HG03097 (cell line): ENCODE data around the gene TRIM17.

Experiments
- ATAC-seq: cut with Tn5 transposase; IDR thresholded peaks from one replicate; pipeline ENCODE4 v1.9.1; 2021; ENCODE audit not compliant: unreplicated experiment, low FRiP score

Gene TRIM17

DNA sequence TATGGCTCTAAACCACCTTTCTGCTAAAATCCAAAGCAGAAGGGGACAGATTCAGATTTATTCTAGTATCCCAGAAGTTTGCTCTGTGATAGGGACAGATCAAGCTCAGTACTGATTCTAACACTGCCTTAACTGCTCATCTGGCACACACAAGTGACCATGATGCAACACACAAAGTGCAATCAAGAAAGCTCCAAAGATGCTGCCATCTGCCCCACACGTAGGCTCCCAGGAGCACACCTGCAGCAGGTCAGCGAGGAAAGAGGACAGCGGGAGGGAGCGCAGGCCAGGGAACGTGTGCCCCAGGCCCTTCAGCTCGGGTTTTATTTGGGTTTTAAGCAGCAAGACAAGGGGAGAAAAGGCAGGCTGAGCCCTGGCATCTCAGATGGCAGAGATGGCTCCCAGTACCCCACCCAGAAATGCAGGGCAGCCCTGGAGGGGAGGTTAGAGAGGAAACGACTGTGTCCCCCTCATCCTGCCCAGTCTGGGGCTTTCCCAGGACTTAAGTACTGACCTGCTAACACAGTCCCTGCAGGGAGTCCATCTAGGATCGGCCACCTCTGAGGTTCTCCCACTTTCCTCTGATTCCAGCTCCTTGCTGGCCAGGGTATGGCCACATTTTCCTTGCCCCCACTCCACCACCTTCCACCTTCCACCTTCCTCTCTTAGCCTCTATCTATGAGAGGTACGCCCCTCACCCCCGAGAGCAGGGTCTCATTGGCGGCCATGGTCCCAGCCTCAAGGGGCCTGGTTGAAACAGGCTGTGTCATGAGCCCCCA lies 11.3 kb downstream of the TRIM17 start:
- no peak for ATAC-seq

DNA sequence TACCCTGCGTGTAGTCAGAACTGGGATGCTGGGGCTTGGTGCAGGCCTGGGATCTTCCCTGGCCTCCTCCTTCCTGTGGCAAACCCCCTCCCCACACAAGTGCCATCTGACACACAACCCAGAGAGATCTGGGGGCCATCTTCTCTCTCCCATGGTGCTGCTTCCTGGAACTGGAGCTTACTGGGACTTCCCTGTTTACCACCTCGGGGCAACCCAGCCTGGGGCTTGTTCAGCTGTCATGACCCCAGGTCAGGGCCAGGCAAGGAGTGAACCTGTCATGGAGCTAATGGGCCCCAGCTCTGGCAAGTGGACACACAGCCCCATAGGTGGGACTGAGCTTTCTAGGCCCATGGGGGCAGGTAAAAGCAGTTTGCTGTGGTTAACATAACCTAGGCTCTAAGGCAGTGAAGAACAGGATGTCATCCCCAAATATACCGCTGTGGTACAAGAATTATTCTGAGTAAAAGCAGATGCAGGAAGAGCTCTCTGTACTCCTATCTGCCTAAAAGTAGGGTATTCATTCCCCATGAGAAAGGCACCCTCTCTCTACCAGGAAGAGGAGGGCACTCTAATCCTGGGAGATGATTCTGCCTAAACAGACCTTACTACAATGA lies 12.4 kb downstream of the TRIM17 start:
- ATAC-seq = no peak

DNA sequence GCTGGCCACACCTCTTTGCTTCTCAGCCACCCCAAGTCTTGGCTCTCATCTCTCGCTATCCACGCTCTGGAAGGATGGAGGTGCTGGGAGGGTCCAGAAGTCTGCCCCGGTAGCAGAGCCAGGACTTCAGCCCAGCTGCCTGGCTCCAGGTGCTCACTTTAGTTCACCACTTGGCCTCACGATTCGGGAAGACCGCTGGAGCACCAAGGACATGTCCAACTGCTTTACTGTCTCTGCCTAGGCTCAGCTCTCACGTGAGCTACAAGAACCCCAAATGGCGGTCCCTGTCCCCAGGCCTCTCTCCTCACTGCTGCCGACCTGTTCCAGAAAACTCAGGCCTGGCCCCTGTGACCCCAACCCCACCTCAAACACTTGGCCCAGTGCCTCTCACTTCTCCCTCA lies 13.4 kb downstream of the TRIM17 start:
- no peak for ATAC-seq

DNA sequence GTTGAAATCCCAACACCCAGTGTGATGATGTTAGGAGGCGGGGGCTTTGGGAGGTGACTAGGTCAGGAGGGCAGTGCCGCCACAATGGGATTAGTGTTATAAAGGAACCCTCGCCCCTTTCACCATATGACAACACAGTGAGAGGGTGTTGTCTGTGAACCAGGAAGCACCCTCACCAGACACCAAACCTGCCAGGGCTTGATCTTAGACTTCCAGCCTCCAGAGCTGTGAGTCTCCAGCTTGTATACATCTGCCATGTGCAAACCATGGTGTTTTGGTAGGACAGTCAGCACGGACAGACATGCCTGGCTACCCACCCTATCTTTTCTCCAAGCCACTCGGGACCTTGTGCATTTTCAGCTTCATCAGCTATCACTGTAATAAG lies 14.0 kb downstream of the TRIM17 start:
- ATAC-seq = no peak

DNA sequence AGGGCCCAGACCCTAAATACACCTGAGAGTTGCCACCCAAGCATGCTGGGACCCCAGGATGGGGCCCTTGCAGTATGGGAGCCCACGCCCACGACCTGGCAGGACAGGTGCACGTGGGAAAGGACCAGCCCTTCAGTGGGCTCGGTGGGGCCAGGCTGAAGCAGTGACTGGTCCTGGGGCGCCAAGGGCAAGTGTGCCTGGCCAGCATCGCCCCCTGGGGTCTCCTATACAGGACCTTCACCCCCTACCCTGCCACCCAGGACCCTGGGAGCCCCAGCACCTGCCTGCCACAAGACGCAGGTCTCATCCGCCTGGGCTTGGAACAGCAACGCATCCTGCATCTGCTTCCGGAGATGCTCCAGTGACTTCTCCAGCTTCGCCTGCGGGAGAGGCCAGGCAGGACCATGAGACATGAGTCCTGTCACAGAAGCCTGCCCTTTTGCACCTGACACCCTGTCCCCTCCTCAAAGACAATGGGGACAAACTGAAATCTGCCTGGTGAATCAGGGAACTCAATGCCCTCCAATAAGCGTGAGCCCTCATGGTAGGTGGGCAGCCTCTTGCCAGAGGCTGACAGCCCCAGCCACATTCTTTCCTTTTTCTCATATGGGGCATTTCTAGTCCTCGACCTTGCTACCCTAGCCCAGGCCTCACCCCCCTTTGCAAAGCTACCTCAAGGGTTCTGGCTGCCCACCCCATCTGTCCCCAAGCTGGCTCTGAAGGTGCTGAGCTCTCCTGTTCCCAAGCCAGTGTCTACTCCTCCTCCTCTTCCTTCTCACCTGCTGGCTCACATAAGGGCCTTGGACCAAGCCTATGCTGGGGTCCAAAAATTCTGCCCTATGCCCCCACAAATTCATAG lies 14.7 kb downstream of the TRIM17 start:
- no peak for ATAC-seq

DNA sequence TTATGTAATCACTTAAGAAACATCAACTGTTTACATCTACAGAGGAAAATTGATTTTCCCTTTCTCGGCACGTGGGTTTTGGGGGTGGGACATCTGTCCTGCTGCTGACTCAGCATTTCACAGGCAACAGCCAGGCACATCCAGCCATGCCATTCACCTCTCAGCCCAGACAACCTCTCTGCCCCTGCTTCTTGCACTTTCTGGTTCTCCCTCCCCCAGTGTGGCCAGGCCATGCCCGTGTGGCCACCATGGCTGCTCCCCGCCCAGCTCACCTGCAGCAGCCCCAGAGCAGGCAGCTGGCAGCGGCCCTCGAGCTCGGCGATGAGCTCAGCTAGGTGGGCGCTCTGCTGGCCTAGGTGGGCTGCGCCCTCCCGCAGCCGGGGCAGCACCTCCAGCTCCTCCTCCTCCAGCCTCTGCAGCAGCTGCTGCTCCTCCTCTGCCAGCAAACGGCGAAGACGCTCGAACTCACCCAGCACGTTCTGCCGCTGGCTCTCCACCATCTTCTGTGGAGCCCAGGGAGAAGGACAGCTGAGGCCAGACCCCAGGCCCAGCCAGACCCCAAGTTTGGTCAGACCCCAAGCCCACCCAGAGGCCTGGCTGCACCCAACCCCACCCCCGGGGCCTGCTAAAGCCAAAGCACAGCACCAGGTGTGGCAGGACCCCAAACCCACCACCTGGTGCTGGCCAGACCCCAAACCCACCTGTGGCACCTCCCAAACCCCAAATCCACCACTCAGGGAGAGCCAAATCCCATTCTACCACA lies 15.8 kb downstream of the TRIM17 start:
- no peak for ATAC-seq

DNA sequence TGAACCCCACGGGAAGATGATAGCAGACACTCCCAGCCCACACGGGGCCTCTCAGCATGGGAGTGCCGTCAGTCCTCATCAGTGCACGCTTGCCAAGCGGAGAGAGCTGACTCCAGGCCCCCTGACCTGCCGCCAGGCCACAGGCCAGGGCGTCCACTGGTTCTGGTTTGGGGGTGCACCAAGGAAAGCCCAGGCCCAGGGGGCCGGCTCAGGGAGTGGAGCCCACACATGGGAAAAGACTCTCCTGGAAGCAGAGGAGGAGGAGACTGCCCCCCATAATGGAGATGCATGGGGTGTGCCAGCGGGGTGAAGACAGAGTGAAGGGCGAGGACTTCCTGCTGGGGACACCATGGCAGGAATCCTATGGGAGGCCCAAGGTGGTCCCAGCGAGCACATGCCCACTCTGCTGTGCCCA lies 16.4 kb downstream of the TRIM17 start:
- no peak for ATAC-seq

DNA sequence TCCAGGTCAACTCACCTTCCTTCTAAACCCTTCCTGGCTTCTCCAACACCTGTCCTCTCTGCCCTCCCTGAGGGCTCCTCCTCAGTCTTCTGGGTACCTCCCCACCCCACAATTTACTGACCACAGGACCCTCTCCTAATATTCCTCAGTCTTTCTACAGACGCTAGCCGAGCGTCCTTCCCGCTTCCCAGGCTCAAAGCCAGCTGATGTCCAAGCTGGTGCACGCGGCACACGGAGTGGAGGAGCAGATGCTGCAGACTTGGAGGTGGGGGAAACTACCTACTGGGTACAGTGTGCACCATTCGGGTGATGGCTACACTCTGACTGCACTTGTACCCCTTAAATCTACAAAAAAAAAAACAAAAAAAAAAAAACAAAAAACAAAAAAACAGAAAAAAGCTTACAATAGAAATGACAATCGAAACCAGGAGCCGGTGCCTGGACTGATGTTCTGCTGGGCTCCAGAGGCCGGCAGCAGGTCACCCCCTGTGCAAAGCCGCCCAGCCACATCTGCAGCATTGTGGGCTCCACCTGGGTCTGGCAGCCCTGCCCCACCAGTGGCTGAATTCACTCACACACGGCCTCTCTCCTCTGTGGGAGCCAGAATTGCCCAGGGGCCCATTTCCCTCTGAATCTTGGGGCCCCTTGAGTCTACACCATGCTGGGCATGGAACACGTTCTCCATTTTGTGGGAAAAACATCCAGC lies 17.0 kb downstream of the TRIM17 start:
- no peak for ATAC-seq

DNA sequence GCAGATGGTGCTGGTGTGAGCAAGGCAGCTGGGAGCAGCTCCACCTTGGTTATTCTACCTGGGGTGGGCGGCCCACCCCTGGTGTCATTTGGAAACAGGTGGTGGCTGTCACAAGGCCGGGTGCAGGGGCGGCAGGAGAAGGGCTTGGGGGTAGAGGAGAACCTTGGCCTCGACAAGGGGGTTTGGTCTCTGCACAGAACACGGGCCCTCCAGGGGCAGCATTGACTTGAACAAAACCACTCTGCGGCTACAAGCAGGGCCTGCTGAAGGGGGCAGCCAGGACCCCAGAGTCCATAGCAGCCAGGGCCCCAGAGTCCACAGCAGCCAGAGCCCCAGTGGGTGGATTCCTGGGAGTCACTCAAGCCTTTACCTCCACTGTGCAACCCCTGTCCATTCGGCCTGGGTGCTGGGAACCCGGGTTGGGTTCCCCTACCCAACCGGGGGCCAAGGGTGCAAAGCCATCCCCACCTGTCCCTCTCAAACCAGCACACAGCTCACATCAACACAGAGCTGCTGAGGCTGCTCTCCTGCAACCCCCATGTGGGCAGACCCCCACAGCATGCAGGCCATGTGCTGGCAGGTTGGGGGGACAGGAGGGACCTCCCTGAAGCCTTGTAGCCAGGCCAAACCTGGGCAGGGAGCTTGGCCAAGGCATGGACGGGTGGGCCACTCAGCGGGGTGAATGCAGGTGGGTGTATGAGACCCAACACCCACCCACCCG lies 17.8 kb downstream of the TRIM17 start:
- ATAC-seq = no peak

DNA sequence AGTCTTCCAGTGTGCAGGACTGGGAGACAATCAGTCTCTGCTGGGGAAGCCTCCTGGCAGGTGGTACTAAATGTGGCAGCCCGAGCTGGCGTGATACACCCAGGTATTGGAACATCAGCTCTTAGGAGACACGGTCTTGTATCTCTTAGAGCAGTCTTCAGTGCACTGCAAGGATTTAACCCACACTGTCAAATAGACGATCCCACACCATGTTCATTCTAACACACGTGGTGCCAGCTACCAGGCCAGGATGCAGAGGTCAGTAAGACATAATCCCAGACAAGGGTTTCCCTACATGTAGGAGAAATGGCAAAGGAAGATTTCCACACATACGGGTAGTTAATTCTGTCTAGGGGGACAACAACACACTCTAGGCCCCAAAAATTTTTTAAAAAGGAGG lies 18.7 kb downstream of the TRIM17 start:
- ATAC-seq = no peak

DNA sequence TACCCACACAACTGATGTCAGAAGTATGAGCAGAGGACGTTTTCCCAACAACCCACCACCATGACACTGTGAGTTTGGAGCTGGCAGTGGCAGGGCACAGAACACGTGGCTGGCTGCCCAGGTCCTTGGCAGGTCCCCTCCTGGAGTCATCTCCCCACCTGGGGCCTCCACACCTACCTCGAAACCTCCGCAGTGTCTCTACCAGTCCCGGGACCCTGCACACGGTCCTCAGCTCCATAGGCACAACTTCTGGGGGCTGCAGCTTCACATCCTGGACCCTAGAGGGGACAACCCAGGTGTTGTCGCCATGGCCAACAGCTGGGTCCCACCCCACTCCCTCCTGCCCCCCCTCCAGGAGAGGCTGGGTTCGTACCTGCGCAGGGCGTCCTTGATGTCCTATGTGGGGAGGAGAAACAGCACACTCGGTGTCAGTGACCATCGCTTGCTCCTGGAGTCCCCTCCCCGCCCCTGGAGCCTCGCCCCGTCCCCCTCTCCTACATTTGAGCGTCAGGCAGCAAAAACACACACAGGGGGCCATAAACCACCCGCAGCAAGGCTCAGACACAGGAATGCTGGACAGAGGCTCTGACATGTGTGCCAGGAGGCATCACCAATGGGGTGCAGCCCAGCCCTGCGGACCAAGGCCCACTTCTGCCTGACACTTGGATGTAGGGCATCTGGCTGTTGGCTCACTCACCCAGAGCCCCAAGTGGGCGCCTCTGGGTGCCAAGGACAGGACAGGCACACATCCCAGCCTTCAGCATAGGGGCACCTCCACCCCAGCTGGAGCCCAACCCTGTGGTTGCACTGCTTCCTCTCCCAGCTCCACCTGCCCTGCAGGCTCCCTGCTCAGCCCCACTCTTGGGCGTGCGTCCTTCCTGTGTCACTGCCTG lies 19.6 kb downstream of the TRIM17 start:
- ATAC-seq = no peak

DNA sequence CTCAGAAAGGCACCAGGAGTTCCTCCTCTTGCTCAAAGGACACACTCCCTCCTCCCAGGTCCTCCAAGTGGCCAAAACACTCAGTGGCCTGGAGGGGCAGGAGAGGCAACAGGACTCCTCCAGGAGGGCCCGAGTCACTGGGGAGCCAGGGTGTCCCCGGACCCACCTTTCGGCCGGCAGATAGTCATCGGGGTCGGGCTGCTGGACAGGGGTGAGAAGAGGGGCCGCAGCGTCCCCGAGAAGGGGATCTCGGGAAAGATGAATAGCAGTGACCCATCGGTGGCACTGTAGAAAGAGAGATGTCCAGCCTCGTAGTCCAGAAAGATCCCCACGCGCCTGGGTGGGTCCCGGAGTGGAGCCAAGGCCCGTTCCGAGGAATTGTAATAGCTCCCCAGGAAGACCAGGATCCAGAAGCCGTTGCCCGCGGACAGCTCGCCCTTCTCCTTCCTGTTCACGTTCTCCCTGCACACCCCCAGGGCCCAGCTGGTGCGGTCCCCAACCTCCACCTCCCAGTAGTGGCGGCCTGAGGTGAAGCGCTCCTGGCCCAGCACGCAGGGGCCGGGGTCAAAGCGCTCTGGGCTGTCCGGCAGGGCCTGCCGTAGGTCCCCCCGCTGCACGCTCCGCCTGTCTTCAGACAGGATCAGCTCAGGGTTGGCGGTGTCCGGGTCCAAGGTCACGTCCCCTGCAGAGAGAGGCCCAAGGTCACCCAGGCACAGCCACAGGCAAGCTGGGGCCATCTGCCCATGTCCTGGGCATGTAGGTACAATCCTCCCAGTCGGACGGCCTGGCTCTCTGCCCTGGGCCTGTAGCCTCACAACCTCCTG lies 21.9 kb downstream of the TRIM17 start:
- ATAC-seq = no peak

DNA sequence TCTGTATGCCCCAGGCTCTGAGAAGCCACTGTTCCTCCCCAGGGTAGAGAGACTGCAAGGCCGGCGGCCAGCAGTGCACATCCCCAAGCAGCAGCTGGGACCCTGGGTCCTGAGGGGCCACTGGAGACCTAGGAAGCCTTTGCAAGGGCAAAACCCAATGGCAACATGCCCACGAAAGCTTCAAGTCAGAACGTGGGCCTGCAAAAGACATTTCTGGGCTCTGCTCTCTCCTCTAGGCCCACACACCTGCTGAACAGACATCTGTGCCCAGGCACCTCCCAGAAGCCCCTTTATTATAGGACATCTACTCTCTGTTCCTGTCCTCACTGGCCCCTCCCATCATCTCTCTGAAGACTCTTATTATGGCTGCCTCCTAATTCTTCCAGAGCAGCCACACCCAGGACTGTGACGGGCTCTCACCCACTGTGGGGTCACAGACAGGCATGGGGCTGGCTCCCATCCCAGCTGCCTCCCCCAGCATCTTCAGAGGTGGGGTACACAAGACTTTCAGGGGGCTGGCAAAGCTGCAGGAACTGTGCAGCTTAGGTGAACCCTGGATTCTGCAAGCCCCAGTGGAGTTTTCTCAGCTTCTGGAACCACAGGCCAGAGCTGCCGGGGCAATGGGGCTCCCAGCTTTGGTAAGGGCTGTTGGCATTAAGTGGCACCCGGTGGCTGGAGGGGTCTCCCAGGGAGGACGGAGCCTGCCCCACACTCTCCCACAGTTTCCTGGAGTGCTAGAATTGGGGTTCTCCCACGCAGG lies 22.7 kb downstream of the TRIM17 start:
- ATAC-seq = no peak

DNA sequence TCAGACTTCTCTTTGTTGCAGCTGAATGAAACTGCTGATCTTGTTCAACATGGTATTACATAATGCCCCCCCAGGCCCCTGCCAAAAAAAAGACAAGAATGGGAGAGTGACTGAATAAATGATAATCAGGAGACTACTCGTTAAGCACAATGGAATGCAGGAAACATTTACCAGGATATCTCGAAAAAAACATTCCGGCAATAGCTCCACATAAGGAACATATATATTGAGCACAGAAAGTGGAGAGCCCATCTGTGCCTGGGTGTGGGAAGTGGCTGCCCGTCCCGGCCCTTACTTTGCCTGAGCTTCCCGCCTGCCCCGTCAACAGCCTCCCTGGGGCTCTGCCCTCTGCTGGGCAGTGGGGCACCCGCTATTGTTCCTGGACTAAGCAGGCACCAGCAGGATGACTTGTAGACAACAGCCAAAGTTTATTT lies 23.4 kb downstream of the TRIM17 start:
- no peak for ATAC-seq

DNA sequence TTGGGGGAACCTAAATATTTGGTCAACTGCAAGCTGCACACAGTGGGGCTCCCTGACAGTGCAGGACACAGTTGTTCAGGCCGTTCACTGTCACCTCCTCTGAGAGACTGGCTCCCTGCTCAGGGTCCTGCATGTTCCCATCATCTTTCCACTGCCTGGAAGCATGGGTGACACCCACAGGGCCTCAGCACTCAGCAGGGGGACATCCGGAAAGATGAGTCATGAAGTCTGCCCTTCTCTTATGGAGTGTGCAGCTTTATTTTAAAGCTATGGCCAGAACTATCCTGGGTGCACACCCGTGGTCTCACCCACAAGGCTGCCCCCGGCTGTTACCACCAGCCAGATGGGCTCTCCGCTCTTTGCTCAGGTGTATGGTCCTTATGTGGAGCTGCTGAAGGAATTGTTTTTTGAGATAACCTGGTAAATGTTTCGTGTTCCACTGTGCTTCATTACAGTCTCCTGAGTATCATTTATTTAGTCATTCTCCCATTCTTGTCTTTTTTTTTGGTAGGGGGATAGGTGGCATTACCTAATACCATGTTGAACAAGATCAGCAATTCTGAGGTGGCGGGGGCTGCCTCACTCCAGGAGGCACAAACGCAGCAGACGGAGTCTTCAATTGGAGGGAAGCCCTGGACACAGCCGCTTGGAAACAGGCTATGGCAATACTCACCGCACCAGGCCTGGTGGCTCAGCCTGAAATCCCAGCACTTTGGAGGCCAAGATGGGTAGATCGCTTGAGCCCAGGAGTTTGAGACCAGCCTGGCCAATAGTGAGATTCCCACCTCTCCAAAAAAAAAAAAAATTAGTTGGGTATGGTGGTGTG lies 24.3 kb downstream of the TRIM17 start:
- ATAC-seq = no peak

DNA sequence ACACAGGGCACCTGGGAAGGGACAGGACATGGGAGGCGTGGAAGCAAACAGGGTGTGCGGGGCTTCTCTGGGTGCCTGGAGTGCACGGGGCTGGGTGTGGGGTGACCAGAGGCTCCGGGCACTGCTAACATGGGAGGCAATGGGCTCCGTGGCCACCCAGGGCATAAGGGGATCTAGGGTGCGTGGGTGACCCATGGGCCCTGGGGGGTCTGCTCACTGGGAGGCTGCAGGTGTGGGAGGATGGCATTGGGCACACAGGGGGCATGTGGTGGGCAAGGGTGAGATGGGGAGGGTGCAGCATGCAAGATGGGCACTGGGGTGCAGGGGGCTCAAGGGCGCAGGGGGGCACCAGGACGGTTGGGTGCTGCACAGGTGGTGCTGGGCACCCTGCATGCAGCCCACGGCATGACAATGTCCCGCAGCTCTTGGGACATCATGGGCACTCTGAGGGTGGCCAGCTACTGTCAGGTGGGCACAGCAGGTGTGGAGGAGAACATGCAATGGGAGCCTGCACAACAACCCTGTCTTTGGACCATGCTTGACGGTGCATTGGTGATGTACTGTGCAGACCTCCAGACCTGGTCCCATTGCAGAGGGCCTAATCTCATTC lies 25.1 kb downstream of the TRIM17 start:
- ATAC-seq = no peak
